ENCODE results near the gene INO80D.
A peak's percentile ranks its signal among the peaks of the same experiment; 100 is the strongest.
"Not testable (repeated sequence)": the region's sequence is repeated elsewhere in the genome, so short reads cannot be mapped to it uniquely, and the experiment has no call there.

INO80D gene

DNA sequence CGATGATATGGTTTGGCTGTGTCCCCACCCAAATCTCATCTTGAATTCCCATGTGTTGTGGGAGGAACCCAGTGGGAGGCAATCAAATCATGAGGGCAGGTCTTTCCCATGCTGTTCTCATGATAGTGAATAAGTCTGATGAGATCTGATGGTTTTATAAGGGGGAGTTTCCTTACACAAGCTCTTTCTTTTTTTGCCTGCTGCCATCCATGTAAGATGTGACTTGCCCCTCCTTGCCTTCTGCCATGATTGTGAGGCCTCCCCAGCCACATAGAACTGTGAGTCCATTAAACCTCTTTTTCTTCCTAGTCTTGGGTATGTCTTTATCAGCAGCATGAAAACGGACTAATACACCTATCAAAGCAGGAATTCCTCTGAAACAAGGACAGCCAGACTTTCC is 107.2 kb downstream of the INO80D start:
- DNase-seq (ENCODE audit: low read depth) = not testable (repeated sequence)

DNA sequence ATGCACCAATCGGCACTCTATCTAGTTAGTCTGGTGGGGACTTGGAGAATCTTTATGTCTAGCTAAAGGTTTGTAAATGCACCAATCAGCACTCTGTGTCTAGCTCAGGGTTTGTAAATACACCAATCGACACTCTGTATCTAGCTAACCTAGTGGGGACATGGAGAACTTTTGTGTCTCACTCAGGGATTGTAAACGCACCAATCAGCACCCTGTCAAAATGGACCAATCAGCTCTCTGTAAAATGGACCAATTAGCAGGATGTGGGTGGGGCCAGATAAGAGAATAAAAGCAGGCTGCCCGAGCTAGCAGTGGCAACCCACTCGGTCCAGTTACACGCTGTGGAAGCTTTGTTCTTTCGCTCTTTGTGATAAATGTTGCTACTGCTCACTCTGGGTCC is 108.3 kb downstream of the INO80D start:
- not testable (repeated sequence) for DNase-seq (ENCODE audit: low read depth)

- DNase-seq (ENCODE audit: low read depth) = not testable (repeated sequence)
These were observed 108.9 kb downstream of the INO80D start for GRCh38 chr2:205976934-205977659.

GRCh38 chr2:205976120-205976814 is 109.7 kb downstream of the INO80D start:
- DNase-seq (ENCODE audit: low read depth) = no peak

- no peak for DNase-seq (ENCODE audit: low read depth)
These were observed 110.7 kb downstream of the INO80D start for GRCh38 chr2:205975082-205975949.

DNA sequence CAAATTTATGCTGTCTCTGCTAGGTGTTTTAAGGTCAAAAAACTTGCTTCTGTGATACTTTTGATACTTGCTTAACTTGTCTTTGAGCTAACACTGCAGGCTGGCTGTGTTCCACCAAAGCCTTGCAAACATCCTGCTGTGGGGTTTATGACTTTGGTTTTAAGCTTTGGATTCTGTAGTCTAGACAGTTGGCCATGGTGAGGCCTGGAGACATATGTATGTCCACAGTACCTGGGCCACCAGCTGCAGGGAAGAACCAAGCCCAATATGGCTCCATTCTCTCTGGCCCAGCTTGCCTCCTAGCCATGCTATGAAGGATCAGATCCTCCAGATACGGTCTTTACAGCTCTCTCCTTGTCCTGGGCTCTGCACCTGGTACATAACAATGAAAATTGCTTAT is 113.9 kb downstream of the INO80D start:
- no peak for DNase-seq (ENCODE audit: low read depth)

- DNase-seq (ENCODE audit: low read depth) = no peak
These were observed 115.6 kb downstream of the INO80D start for GRCh38 chr2:205970348-205970747.

DNA sequence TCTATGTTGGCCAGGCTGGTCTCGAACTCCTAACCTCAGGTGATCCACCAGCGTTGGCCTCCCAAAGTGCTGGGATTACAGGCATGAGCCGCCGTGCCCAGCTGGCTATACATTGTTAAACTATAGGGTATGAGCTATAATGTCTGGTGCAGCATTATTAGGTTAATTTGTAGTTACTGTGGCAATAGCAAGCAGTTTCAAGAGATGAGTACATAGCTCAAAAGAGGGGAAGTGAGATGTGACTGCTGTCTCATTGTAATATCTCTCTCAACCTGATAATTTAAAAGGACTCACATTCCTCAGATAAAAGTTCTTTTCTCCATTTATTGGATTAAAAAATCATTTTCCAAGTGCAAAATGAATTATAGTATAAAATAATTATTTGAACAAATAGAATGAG is 116.4 kb downstream of the INO80D start:
- DNase-seq (ENCODE audit: low read depth) = no peak

DNA sequence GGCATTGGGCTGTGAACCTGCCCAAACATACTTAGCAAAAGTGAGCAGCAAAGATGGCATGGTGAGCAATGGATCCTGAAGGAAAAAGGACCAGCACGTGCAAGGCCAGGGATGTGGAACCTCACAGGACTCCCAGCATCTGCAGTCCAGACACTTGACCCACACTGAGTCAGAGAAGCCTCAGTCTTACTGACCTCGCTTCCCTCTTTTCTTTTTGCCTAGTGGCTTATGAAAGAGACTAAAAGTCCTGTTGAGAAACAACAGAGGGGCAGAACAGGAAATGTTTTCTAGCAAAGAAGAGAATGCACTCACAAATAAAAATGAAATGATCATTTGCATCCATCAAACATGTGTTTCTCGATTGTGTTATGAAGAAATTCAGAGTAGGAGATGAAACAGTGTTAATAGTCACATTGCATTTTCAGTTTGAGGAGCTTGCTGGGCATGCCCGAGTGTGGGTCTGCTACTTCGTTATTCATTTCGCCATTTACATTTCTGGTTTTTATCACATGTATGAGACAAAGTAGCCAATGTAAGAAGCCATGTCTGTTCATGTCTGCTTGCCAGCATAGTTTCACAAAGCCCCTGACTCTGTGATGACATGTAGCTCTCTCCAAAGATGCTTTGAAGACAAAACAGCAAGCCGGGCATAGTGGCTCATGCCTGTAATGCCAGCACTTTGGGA is 118.4 kb downstream of the INO80D start:
- DNase-seq (ENCODE audit: low read depth) = peak; percentile 27

DNA sequence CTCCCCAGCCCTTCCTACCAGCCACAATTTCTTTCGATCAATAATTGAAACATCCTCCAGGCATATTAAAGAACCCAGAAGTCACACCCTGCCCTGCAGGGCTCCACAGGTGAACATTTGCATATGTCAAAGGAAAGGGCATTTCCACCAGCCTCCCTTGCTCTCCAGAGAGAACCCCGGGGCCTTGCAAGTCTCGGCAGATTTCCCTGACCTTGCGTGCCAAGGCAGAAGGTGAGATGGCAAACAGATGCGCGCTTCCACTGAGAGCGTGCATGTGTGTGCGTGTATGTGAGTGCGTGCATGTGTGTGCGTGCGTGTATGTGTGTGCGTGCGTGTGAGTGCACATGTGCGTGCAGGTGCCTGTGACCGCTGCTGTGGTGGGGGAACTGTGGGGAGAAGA is 120.3 kb downstream of the INO80D start:
- no peak for DNase-seq (ENCODE audit: low read depth)

- DNase-seq (ENCODE audit: low read depth) = no peak
These were observed 121.7 kb downstream of the INO80D start for GRCh38 chr2:205964111-205964761.

- no peak for DNase-seq (ENCODE audit: low read depth)
These were observed 126.5 kb downstream of the INO80D start for GRCh38 chr2:205959521-205959920.

- DNase-seq (ENCODE audit: low read depth) = no peak
These were observed 128.4 kb downstream of the INO80D start for GRCh38 chr2:205957452-205958154.

DNA sequence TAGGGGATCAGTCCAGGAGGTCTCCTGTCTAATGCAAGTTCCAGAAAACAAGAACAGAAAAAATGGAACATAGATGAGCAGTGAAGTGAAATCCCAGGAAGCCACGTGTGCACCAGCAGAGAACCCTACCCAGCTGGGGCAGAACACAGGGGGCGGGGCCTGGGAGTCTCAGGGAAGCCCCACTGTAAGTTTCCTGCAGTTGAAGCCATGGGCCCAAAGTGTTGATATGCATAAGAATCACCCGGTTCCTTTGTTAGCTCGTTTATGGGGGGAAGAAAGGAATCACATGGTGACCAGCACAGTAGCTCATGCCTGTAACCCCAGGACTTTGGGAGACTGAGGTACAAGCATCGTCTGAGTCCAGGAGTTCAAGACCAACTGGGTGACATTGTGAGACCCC is 131.3 kb downstream of the INO80D start:
- no peak for DNase-seq (ENCODE audit: low read depth)

GRCh38 chr2:205952282-205952681 is 133.7 kb downstream of the INO80D start:
- DNase-seq (ENCODE audit: low read depth) = no peak

GRCh38 chr2:205948883-205949282 is 137.1 kb downstream of the INO80D start:
- no peak for DNase-seq (ENCODE audit: low read depth)

GRCh38 chr2:205948496-205948837 is 137.5 kb downstream of the INO80D start:
- DNase-seq (ENCODE audit: low read depth) = no peak

DNA sequence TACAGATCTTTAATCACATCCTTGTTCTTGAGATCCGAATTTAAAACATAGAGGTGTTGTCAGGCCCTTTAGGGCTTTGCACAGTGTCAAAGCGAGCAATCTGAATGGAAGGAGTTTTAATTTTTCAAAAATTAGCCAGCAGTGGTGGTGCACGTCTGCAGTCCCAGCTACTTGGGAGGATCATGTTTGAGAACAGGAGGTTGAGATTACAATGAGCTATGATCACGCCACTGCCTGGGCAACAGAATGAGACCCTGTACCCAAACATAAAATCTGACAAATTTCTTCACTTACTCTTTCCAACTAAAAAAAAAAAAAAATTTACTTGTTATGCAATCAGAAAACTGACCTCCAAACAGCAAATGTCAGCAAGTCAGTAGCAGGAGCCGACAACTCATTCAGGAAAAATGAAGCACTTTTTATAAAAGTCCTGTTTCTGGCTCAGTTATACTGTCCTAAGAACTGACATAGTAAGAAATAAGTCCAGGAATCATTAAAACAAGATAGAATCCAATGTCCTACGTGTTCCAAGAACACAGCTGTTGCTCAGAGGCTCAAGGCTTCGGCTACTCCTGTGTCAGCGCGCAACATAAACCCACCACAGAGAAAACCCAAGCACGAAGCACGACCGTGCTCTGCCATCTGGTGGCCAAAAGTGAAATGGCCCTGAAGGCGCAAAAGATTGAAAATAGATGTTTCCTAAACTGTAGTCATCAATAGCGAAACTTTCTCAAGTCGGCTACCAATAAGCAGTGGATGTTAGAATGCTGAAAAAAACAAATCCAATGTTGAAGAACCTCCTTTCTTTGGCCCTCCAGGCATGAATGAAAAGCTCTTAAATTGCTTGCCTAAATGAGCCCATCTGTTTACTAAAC is 138.1 kb downstream of the INO80D start:
- peak; percentile 46 for DNase-seq (ENCODE audit: low read depth)

DNA sequence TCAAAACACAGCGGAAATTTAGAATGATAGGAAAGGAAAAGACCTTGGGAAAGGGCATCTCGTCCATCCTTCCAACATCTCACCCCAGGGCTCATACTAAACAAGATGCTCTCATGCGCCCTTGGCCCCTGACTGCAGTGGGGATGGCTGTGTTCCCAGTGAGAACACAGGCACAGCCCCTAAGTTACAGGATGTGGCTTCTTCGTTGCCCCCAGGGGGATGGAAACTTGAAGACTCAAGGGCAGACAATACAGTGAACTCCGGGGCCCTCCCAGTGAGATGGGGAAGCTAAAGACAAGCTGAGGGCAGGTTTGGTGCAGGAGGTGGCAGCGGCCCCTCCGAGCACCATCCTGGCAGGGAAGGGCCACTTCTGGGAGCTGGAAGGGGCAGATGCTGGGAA is 139.7 kb downstream of the INO80D start:
- DNase-seq (ENCODE audit: low read depth) = no peak
